H9 (cell line): Measurements from ENCODE around the gene PROM1. TPM values are rescaled to one million over a fixed set of nuclear protein-coding genes. Genes with fewer than 3 reads are reported as not detected.

Source experiments
- DNase-seq: peaks from one replicate; pipeline ENCODE4 v3.0.0-alpha.2; 2017
- H2AFZ ChIP-seq: one replicate; pipeline ENCODE4 v1.6.1; 2013; ENCODE audit warnings: mild to moderate bottlenecking, low read length, control low read depth, moderate library complexity
- H2AK5ac ChIP-seq: 2 replicates; pipeline ENCODE4 v1.6.1; 2013; ENCODE audit warnings: low read length, control low read depth, mixed read lengths; ENCODE audit not compliant: insufficient read length
- H2BK120ac ChIP-seq: one replicate; pipeline ENCODE4 v1.6.1; 2013; ENCODE audit warnings: low read depth, mild to moderate bottlenecking, low read length, control low read depth, inconsistent platforms; ENCODE audit not compliant: poor library complexity, severe bottlenecking
- H2BK12ac ChIP-seq: 2 replicates; pipeline ENCODE4 v1.6.1; 2013; ENCODE audit warnings: low read length, control low read depth, mixed read lengths, low read depth; ENCODE audit not compliant: insufficient read length
- H2BK15ac ChIP-seq: 2 replicates; pipeline ENCODE4 v1.6.1; 2013; ENCODE audit warnings: low read depth, low read length, control low read depth
- H2BK20ac ChIP-seq: one replicate; pipeline ENCODE4 v1.6.1; 2013; ENCODE audit warnings: low read depth, mild to moderate bottlenecking, low read length, control low read depth, inconsistent platforms; ENCODE audit not compliant: poor library complexity, severe bottlenecking
- H2BK5ac ChIP-seq: 2 replicates; pipeline ENCODE4 v1.6.1; 2013; ENCODE audit warnings: low read length, control low read depth, mixed read lengths; ENCODE audit not compliant: insufficient read length
- H3K14ac ChIP-seq: 2 replicates; pipeline ENCODE4 v1.6.1; 2013; ENCODE audit warnings: low read length, control low read depth; ENCODE audit not compliant: insufficient read depth
- H3K18ac ChIP-seq: 2 replicates; pipeline ENCODE4 v1.6.1; 2013; ENCODE audit warnings: low read depth, mild to moderate bottlenecking, mixed read lengths, low read length, control low read depth; ENCODE audit not compliant: insufficient read length
- H3K23ac ChIP-seq: 2 replicates; pipeline ENCODE4 v1.6.1; 2013; ENCODE audit warnings: low read length, control low read depth, mixed read lengths, low read depth; ENCODE audit not compliant: insufficient read length
- H3K23me2 ChIP-seq: 2 replicates; pipeline ENCODE4 v1.6.1; 2013; ENCODE audit warnings: low read depth, mild to moderate bottlenecking, mixed read lengths, low read length, control low read depth; ENCODE audit not compliant: insufficient read length, poor library complexity, severe bottlenecking
- H3K27ac ChIP-seq: 2 replicates; pipeline ENCODE4 v1.5.1; 2013; ENCODE audit warnings: low read length, control low read depth, mixed read lengths, low read depth; ENCODE audit not compliant: insufficient read length
- H3K27me3 ChIP-seq: 2 replicates; pipeline ENCODE4 v1.6.1; 2013; ENCODE audit warnings: low read length, control low read depth, inconsistent platforms; ENCODE audit not compliant: insufficient read depth
- H3K4ac ChIP-seq: 2 replicates; pipeline ENCODE4 v1.6.1; 2013; ENCODE audit warnings: low read depth, mild to moderate bottlenecking, control low read depth, inconsistent platforms, low read length, moderate library complexity
- H3K4me1 ChIP-seq: 2 replicates; pipeline ENCODE4 v1.6.1; 2013; ENCODE audit warnings: low read length, control low read depth, inconsistent platforms; ENCODE audit not compliant: insufficient read depth
- H3K4me2 ChIP-seq: 2 replicates; pipeline ENCODE4 v1.6.1; 2013; ENCODE audit warnings: low read length, control low read depth, mixed read lengths; ENCODE audit not compliant: insufficient read length, insufficient read depth
- H3K56ac ChIP-seq: 2 replicates; pipeline ENCODE4 v1.6.1; 2013; ENCODE audit warnings: low read depth, mild to moderate bottlenecking, mixed read lengths, low read length, control low read depth; ENCODE audit not compliant: insufficient read length
- H3K79me1 ChIP-seq: 2 replicates; pipeline ENCODE4 v1.6.1; 2013; ENCODE audit warnings: low read depth, mild to moderate bottlenecking, moderate library complexity, low read length, control low read depth, inconsistent platforms; ENCODE audit not compliant: insufficient read depth, poor library complexity, severe bottlenecking
- H3K79me2 ChIP-seq: 2 replicates; pipeline ENCODE4 v1.6.1; 2013; ENCODE audit warnings: low read length, control low read depth, inconsistent platforms; ENCODE audit not compliant: insufficient read depth
- H3K9ac ChIP-seq: 2 replicates; pipeline ENCODE4 v1.6.1; 2013; ENCODE audit warnings: low read length, control low read depth, mixed read lengths; ENCODE audit not compliant: insufficient read length; ENCODE audit errors: extremely low read depth
- H3K9me3 ChIP-seq: one replicate; pipeline ENCODE4 v1.6.1; 2013; ENCODE audit warnings: low read depth, low read length, inconsistent platforms; ENCODE audit not compliant: control insufficient read depth
- H3T11ph ChIP-seq: one replicate; pipeline ENCODE4 v1.6.1; 2013; ENCODE audit warnings: mild to moderate bottlenecking, low read length, control low read depth, inconsistent platforms
- H4K20me1 ChIP-seq: one replicate; pipeline ENCODE4 v1.6.1; 2013; ENCODE audit not compliant: control insufficient read depth, insufficient read length, insufficient read depth
- H4K5ac ChIP-seq: 2 replicates; pipeline ENCODE4 v1.6.1; 2013; ENCODE audit warnings: low read depth, mild to moderate bottlenecking, mixed read lengths, low read length, control low read depth; ENCODE audit not compliant: insufficient read length
- H4K8ac ChIP-seq: replicated peaks from 2 replicates; pipeline ENCODE4 v1.6.1; 2013; ENCODE audit warnings: low read length, control low read depth, mixed read lengths, low read depth; ENCODE audit not compliant: insufficient read length
- H4K91ac ChIP-seq: 2 replicates; pipeline ENCODE4 v1.6.1; 2013; ENCODE audit warnings: low read depth, mild to moderate bottlenecking, moderate library complexity, mixed read lengths, low read length, control low read depth; ENCODE audit not compliant: insufficient read length
- H3K27ac Mint-ChIP-seq, 3 experiments: 2 replicates in 2 of 3; 3 replicates in 1 of 3; pipeline ENCODE4 v1.8.0; 2020 to 2021; ENCODE audit warnings: mixed read lengths in 3 of 3, mild to moderate bottlenecking in 1 of 3, moderate library complexity in 1 of 3
- H3K27me3 Mint-ChIP-seq: 2 replicates; pipeline ENCODE4 v1.8.0; 2021; ENCODE audit warnings: low read depth, mild to moderate bottlenecking, moderate library complexity, mixed read lengths
- H3K36me3 Mint-ChIP-seq, 3 experiments: 2 replicates in 2 of 3; 3 replicates in 1 of 3; pipeline ENCODE4 v1.8.0; 2020 to 2021; ENCODE audit warnings: low read depth in 3 of 3, mixed read lengths in 3 of 3; ENCODE audit not compliant: insufficient read depth in 1 of 3
- H3K4me1 Mint-ChIP-seq, 2 experiments: 2 replicates each; pipeline ENCODE4 v1.8.0; 2020; ENCODE audit warnings: mixed read lengths in 2 of 2
- H3K4me3 Mint-ChIP-seq, 2 experiments: 2 replicates in 1 of 2; 3 replicates in 1 of 2; pipeline ENCODE4 v1.8.0; 2020 to 2021; ENCODE audit warnings: mild to moderate bottlenecking in 2 of 2, mixed read lengths in 2 of 2, moderate library complexity in 1 of 2
- H3K9me3 Mint-ChIP-seq, 2 experiments: 2 replicates in 1 of 2; 3 replicates in 1 of 2; pipeline ENCODE4 v1.8.0; 2020; ENCODE audit warnings: mild to moderate bottlenecking in 2 of 2, mixed read lengths in 2 of 2, moderate library complexity in 1 of 2
- CTCF ChIP-seq: fragments of 200-600 bp; sonication (generic); conservative IDR thresholded peaks from 3 replicates; pipeline ENCODE4 v1.8.0; 2021; ENCODE audit warnings: antibody characterized with exemption, mild to moderate bottlenecking
- WGBS: extraction: QIAGEN DNeasy Blood & Tissue Kit; methylation state at CpG from one replicate; pipeline ENCODE4 v1.1.7; 2013; ENCODE audit warnings: missing lambda C conversion rate, low lambda C conversion rate, mixed read lengths; ENCODE audit not compliant: insufficient read length; ENCODE audit errors: extremely low coverage; 5-methylcytosine and 5-hydroxymethylcytosine counted together
- total RNA-seq: library from RNA; stranded (reverse); gene quantifications from 2 replicates; pipeline ENCODE4 v1.2.1, GENCODE V29; 2021

The PROM1 gene
- total RNA-seq, 1 experiment from 2014 or later = 98.3 TPM

GRCh38 chr4:16124232-16124631 lies 40.4 kb upstream of the PROM1 start:
- Histone ChIP-seq H3K18ac (no peak overlapping the region), H3K27me3 (no peaks in the 10 kb centered on the region), H3K14ac (no peak overlapping the region), H3K4me1 (no peaks in the 10 kb centered on the region), H3K27ac (no peak overlapping the region), H2BK120ac (no peak overlapping the region), H3T11ph (no peak overlapping the region), H4K91ac (no peak overlapping the region), H3K4ac (no peak overlapping the region), H3K79me2 (no peaks in the 10 kb centered on the region), H3K23ac (no peak overlapping the region), H3K9ac (no peak overlapping the region), H2AFZ (no peak overlapping the region), H3K4me2 (no peak overlapping the region), H3K23me2 (no peaks in the 10 kb centered on the region), H3K56ac (no peak overlapping the region), H2BK12ac (no peak overlapping the region), H2BK5ac (no peak overlapping the region), H3K79me1 (no peaks in the 10 kb centered on the region), H4K8ac (no peak overlapping the region), H3K9me3 (no peaks in the 10 kb centered on the region), H2BK15ac (no peak overlapping the region), H2AK5ac (no peak overlapping the region), H4K20me1 (no peaks in the 10 kb centered on the region), H2BK20ac (no peak overlapping the region), H4K5ac (no peak overlapping the region)
- Mint-ChIP-seq H3K27me3 (peaks cover 8% of the 10 kb centered on the region), H3K4me1 (peaks cover 0 to 9% of the 10 kb centered on the region in 2 experiments; a peak in 2 of 4 replicates), H3K9me3 (no peaks in the 10 kb centered on the region), H3K36me3 (no peaks in the 10 kb centered on the region), H3K27ac (no peak overlapping the region), H3K4me3 (no peak overlapping the region)
- WGBS = no CpG with 5 or more reads among the region's 4 CpGs
- no peak for TF ChIP-seq CTCF
- no peak for DNase-seq
